SU-DHL-6 (cell line): Measurements from ENCODE around the gene KDM3A.

ENCODE experiments used
- H2AFZ ChIP-seq: fragments of 200-600 bp; sonication (generic); 2 replicates; pipeline ENCODE4 v1.6.1; 2014; ENCODE audit warnings: low read depth, mild to moderate bottlenecking, moderate library complexity, mixed read lengths, antibody characterized with exemption, low read length; ENCODE audit not compliant: severe bottlenecking
- H3F3A ChIP-seq: fragments of 200-600 bp; shearing (Covaris generic); 2 replicates; pipeline ENCODE4 v1.6.0; 2016; ENCODE audit warnings: antibody characterized with exemption, mild to moderate bottlenecking; ENCODE audit not compliant: insufficient read depth
- H3K27ac ChIP-seq: fragments of 200-600 bp; sonication (generic); 2 replicates; pipeline ENCODE4 v1.5.1; 2016; ENCODE audit warnings: low read depth, mild to moderate bottlenecking, low read length, moderate library complexity, mixed read lengths
- H3K27me3 ChIP-seq: fragments of 200-600 bp; sonication (generic), shearing (Covaris generic); 2 replicates; pipeline ENCODE4 v1.6.0; 2014; ENCODE audit warnings: mild to moderate bottlenecking, low read length
- H3K36me3 ChIP-seq: fragments of 200-600 bp; sonication (generic); 2 replicates; pipeline ENCODE4 v1.6.1; 2014; ENCODE audit warnings: mild to moderate bottlenecking, low read length, mixed read lengths
- H3K4me2 ChIP-seq: fragments of 300-600, 200-600 bp; shearing (Covaris generic), sonication (generic); 2 replicates; pipeline ENCODE4 v1.6.0; 2014; ENCODE audit warnings: low read length, low read depth, mild to moderate bottlenecking; ENCODE audit not compliant: poor library complexity, severe bottlenecking
- H3K4me3 ChIP-seq: fragments of 200-600 bp; sonication (generic); 2 replicates; pipeline ENCODE4 v1.5.1; 2014; ENCODE audit warnings: antibody characterized with exemption, low read length, mild to moderate bottlenecking, mixed read lengths; ENCODE audit not compliant: insufficient read depth, poor library complexity, severe bottlenecking
- H3K79me2 ChIP-seq: fragments of 200-600 bp; sonication (generic); 2 replicates; pipeline ENCODE4 v1.6.1; 2014; ENCODE audit warnings: mild to moderate bottlenecking, low read length, moderate library complexity; ENCODE audit not compliant: insufficient read depth
- H3K9ac ChIP-seq: fragments of 200-600 bp; sonication (generic); 2 replicates; pipeline ENCODE4 v1.7.0; 2014; ENCODE audit warnings: mild to moderate bottlenecking, low read length
- H3K9me2 ChIP-seq: fragments of 200-600 bp; sonication (generic); replicated peaks from 2 replicates; pipeline ENCODE4 v1.6.1; 2014; ENCODE audit warnings: low read length; ENCODE audit not compliant: insufficient read depth
- H3K9me3 ChIP-seq: fragments of 200-600 bp; sonication (generic); 2 replicates; pipeline ENCODE4 v1.6.1; 2014; ENCODE audit warnings: low read length, mixed read lengths; ENCODE audit not compliant: insufficient read depth
- H4K20me1 ChIP-seq: fragments of 200-600 bp; sonication (generic); 2 replicates; pipeline ENCODE4 v1.6.1; 2014; ENCODE audit warnings: low read depth, mild to moderate bottlenecking, antibody characterized with exemption, low read length, moderate library complexity, mixed read lengths
- EZH2phosphoT487 ChIP-seq: fragments of 200-600 bp; sonication (generic), shearing (Covaris generic); conservative IDR thresholded peaks from 2 replicates; pipeline ENCODE4 v1.6.1; 2018; ENCODE audit warnings: mild to moderate bottlenecking, antibody characterized with exemption, low read length, moderate library complexity, mixed read lengths
- TF ChIP-seq, protein P1 (sequence below): fragments of 200-600 bp; sonication (generic); IDR thresholded peaks from one replicate; pipeline ENCODE4 v1.5.1; 2017; ENCODE audit warnings: antibody characterized with exemption, mild to moderate bottlenecking, low read length, moderate library complexity; ENCODE audit not compliant: insufficient read depth, poor library complexity, severe bottlenecking

The KDM3A gene

DNA sequence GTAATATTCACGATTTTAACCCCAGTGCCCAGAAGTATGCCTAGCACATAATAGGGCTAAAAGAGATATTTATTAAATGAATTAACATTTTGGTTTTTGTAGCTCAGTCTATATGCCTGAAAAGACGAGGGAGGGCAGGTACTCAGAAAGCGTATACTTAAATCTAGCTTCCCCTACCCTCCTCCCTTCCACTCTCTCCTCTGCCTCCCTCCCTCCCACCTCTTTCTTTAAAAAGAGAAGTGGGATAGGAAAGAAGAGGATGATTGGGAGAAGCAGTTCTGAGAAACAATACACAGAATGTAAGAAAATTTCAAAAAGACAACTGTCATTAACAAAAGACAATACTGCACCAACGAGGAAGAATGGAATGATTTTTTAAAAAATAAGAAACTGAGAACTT is 82.3 kb downstream of the KDM3A start:
- Histone ChIP-seq H3K4me3 (no peak overlapping the region), H3K79me2 (no peaks in the 10 kb centered on the region), H3K9me3 (peaks cover 4% of the 10 kb centered on the region; the same call in 1 of the 2 replicates), H3K9me2 (no peaks in the 10 kb centered on the region), H3K9ac (no peak overlapping the region), H3K27ac (no peak overlapping the region), H3K4me2 (no peak overlapping the region), H4K20me1 (no peaks in the 10 kb centered on the region), H3F3A (no peaks in the 10 kb centered on the region), H3K27me3 (no peaks in the 10 kb centered on the region), H3K36me3 (peaks cover 15% of the 10 kb centered on the region), H2AFZ (no peak overlapping the region)
- TF ChIP-seq, protein P1, sequence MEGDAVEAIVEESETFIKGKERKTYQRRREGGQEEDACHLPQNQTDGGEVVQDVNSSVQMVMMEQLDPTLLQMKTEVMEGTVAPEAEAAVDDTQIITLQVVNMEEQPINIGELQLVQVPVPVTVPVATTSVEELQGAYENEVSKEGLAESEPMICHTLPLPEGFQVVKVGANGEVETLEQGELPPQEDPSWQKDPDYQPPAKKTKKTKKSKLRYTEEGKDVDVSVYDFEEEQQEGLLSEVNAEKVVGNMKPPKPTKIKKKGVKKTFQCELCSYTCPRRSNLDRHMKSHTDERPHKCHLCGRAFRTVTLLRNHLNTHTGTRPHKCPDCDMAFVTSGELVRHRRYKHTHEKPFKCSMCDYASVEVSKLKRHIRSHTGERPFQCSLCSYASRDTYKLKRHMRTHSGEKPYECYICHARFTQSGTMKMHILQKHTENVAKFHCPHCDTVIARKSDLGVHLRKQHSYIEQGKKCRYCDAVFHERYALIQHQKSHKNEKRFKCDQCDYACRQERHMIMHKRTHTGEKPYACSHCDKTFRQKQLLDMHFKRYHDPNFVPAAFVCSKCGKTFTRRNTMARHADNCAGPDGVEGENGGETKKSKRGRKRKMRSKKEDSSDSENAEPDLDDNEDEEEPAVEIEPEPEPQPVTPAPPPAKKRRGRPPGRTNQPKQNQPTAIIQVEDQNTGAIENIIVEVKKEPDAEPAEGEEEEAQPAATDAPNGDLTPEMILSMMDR, result no peak
- TF ChIP-seq EZH2phosphoT487, result no peak

DNA sequence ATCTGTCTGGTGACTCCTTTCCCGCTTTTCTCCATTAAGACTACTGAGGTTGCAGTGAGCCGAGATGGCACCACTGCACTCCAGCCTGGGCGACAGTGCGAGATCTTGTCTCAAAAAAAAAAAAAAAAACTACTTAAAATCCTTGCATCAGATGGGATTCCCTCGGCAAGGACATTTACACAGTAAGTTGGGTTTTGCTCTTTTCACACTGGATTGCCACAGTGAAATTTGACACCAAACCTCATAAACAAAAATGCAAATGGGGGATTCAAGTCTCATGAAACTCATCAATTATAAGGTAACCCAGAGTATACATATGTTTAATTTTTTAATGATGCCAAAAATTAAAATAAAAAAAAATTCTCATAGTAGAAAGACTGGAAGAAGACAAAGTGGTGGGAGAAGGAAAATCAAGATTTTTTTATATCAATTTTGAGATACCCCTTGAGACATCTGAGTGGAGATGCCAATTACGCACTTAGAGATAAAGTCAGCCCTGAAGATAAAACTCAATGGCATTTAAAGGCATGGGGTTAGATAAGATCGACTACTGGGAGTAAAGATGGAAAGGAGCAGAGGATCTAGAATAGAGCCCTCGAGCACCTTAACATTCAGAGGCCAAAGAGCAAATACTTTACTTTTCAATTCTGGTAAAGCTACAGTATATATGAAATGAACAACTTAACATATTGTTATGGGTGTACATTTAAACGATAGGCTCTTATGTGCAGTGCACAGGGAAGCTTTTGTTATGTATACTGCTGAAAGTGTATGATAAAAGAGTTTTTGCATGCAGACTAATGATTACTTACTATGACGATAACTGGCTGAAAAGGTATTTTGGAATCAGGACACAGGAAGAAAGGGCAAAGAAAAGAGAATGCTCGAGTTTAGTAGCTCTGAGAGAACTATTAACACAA is 84.5 kb downstream of the KDM3A start:
- Histone ChIP-seq H3K4me3 (no peak overlapping the region), H3F3A (no peaks in the 10 kb centered on the region), H3K27ac (no peak overlapping the region), H3K27me3 (no peaks in the 10 kb centered on the region), H3K79me2 (no peaks in the 10 kb centered on the region), H3K4me2 (no peak overlapping the region), H2AFZ (no peak overlapping the region), H3K9me2 (no peaks in the 10 kb centered on the region), H3K9me3 (no peaks in the 10 kb centered on the region), H3K36me3 (peaks cover 3% of the 10 kb centered on the region; the same call in 1 of the 2 replicates), H3K9ac (no peak overlapping the region), H4K20me1 (no peaks in the 10 kb centered on the region)
- no peak for TF ChIP-seq EZH2phosphoT487
- TF ChIP-seq, protein P1, result no peak

DNA sequence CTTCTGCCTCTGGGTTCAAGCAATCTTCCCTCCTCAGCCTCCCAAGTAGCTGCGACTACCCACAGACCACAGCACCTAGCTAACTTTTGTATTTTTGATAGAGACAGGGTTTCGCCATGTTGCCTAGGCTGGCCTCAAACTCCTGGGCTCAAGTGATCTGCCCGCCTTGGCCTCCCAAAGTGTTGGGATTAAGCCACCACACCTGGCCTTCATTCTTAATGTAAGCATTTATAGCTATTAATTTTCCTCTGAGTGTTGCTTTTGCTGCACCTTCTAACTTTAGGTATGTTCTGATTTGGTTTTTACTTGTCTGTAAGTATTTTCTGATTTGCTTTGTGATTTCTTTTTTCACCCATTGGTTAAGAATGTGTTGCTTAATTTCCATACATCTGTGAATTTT is 92.4 kb downstream of the KDM3A start:
- Histone ChIP-seq H3F3A (no peaks in the 10 kb centered on the region), H3K4me2 (no peak overlapping the region), H4K20me1 (no peaks in the 10 kb centered on the region), H3K79me2 (no peaks in the 10 kb centered on the region), H3K27me3 (no peaks in the 10 kb centered on the region), H3K27ac (no peak overlapping the region), H3K9me2 (no peaks in the 10 kb centered on the region), H3K4me3 (no peak overlapping the region), H2AFZ (no peak overlapping the region), H3K9me3 (no peaks in the 10 kb centered on the region), H3K36me3 (no peaks in the 10 kb centered on the region; the same call in 1 of the 2 replicates), H3K9ac (no peak overlapping the region)
- TF ChIP-seq, protein P1, result no peak
- TF ChIP-seq EZH2phosphoT487, result no peak
